A673 (cell line): Measurements from ENCODE around the gene SF3B3.

Experiments used
- EZH2 ChIP-seq: fragments of 200-600 bp; sonication (generic); IDR thresholded peaks from 2 replicates; pipeline ENCODE4 v1.6.1; 2017; ENCODE audit warnings: borderline replicate concordance, low read depth, mild to moderate bottlenecking, mixed read lengths, antibody characterized with exemption, low read length; ENCODE audit not compliant: poor library complexity, severe bottlenecking
- TF ChIP-seq, protein P1 (sequence below): fragments of 300-800, 200-600 bp; sonication (generic); conservative IDR thresholded peaks from 2 replicates; pipeline ENCODE4 v1.5.1; 2017; ENCODE audit warnings: low read depth, mild to moderate bottlenecking, antibody characterized with exemption, low read length, moderate library complexity, mixed read lengths

DNA sequence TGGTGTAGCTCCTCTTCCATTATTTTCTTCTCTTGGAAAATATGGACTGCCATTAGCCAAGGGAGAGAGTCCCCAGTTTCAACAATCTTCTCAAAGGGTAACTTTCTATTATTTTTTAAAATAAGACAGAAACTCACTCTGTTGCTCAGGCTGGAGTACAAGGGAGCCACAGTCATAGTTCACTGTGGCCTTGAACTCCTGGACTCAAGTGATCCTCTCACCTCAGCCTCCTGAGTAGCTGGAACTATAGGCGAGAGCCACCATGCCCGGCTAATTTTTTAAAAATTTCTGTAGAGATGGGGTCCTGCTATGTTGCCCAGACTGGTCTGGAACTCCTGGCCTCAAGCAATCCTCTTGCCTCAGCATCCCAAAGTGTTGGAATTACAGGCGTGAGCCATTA lies 13.4 kb upstream of the SF3B3 start:
- TF ChIP-seq, protein P1, sequence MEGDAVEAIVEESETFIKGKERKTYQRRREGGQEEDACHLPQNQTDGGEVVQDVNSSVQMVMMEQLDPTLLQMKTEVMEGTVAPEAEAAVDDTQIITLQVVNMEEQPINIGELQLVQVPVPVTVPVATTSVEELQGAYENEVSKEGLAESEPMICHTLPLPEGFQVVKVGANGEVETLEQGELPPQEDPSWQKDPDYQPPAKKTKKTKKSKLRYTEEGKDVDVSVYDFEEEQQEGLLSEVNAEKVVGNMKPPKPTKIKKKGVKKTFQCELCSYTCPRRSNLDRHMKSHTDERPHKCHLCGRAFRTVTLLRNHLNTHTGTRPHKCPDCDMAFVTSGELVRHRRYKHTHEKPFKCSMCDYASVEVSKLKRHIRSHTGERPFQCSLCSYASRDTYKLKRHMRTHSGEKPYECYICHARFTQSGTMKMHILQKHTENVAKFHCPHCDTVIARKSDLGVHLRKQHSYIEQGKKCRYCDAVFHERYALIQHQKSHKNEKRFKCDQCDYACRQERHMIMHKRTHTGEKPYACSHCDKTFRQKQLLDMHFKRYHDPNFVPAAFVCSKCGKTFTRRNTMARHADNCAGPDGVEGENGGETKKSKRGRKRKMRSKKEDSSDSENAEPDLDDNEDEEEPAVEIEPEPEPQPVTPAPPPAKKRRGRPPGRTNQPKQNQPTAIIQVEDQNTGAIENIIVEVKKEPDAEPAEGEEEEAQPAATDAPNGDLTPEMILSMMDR = no peak
- TF ChIP-seq EZH2 = no peak
